Muscle of leg (tissue), 11 donors: ENCODE measurements around the gene FADS6. TPM values are rescaled to one million over a fixed set of nuclear protein-coding genes. Genes with fewer than 3 reads are reported as not detected.

Experiments
- DNase-seq: peaks from one replicate; pipeline ENCODE4 v3.0.0; 2013
- H3K27ac ChIP-seq: one replicate; pipeline ENCODE4 v1.5.1; 2013; ENCODE audit warnings: mild to moderate bottlenecking, low read length, control low read depth
- H3K27me3 ChIP-seq: one replicate; pipeline ENCODE4 v1.6.1; 2013; ENCODE audit warnings: low read length; ENCODE audit not compliant: control insufficient read depth, insufficient read depth
- H3K36me3 ChIP-seq: one replicate; pipeline ENCODE4 v1.6.1; 2013; ENCODE audit warnings: low read length; ENCODE audit not compliant: control insufficient read depth, insufficient read depth
- H3K4me1 ChIP-seq: one replicate; pipeline ENCODE4 v1.6.1; 2013; ENCODE audit warnings: low read length; ENCODE audit not compliant: control insufficient read depth, insufficient read depth
- H3K4me3 ChIP-seq: one replicate; pipeline ENCODE4 v1.5.1; 2013; ENCODE audit warnings: low read length, control low read depth
- H3K9me3 ChIP-seq: replicated peaks from 2 replicates; pipeline ENCODE4 v1.6.1; 2013; ENCODE audit warnings: low read depth, low read length; ENCODE audit not compliant: control insufficient read depth
- WGBS: methylation state at CpG from one replicate; pipeline ENCODE4 v1.1.5; 2013; ENCODE audit warnings: missing lambda C conversion rate; ENCODE audit not compliant: insufficient coverage; 5-methylcytosine and 5-hydroxymethylcytosine counted together
- polyA plus RNA-seq, 8 donors: library from polyadenylated mRNA; unstranded; fragments of 120-200 nt; gene quantifications; one replicate each; pipeline versions ENCODE4 v1.2.1 to v1.2.3, GENCODE V29; 2013; ENCODE audit warnings: inconsistent platforms in 1 of 8, low replicate concordance in 1 of 8; ENCODE audit not compliant: insufficient read length in 8 of 8, insufficient read depth in 1 of 8
- total RNA-seq: library from RNA; stranded (reverse); fragments of 120-200 nt; gene quantifications from one replicate; pipeline ENCODE4 v1.2.4, GENCODE V29; 2013

Gene FADS6
- total and polyA plus RNA-seq, 9 donors = 0.07 to 0.56 (median 0.09) TPM; not detected in 4

- DNase-seq = no peak
- no peaks in the 10 kb centered on the region for H3K36me3 ChIP-seq
- peaks cover 14% of the 10 kb centered on the region for H3K4me1 ChIP-seq
- H3K27ac ChIP-seq = no peak overlapping the region
- H3K27me3 ChIP-seq = no peaks in the 10 kb centered on the region
- no peak overlapping the region for H3K4me3 ChIP-seq
- 72% methylated on average over 11 of the region's 12 CpGs for WGBS
- no peaks in the 10 kb centered on the region for H3K9me3 ChIP-seq
These were observed 25.1 kb downstream of the FADS6 start for GRCh38 chr17:74868251-74868907.

- 81% methylated on average over 8 of the region's 19 CpGs for WGBS
- no peaks in the 10 kb centered on the region for H3K36me3 ChIP-seq
- no peak for DNase-seq
These were observed 27.1 kb downstream of the FADS6 start for GRCh38 chr17:74866198-74866835.

GRCh38 chr17:74865504-74866197 is 27.8 kb downstream of the FADS6 start:
- Histone ChIP-seq H3K4me1 (peaks cover 18% of the 10 kb centered on the region), H3K9me3 (no peaks in the 10 kb centered on the region), H3K36me3 (no peaks in the 10 kb centered on the region), H3K27ac (no peak overlapping the region), H3K27me3 (peaks cover 24% of the 10 kb centered on the region), H3K4me3 (no peak overlapping the region)
- DNase-seq = no peak
- WGBS = 80% methylated on average over 16 of the region's 19 CpGs

More at GRCh38 chr17:74866198-74866835, 27.1 kb downstream of the FADS6 start:
- peaks cover 18% of the 10 kb centered on the region for H3K27me3 ChIP-seq
- no peak overlapping the region for H3K4me3 ChIP-seq
- H3K27ac ChIP-seq = no peak overlapping the region
- H3K9me3 ChIP-seq = no peaks in the 10 kb centered on the region
- peaks cover 12% of the 10 kb centered on the region for H3K4me1 ChIP-seq

- H3K4me1 ChIP-seq = peaks cover 25% of the 10 kb centered on the region
- DNase-seq = peak; percentile 83
- H3K27ac ChIP-seq = no peak overlapping the region
- 33% methylated on average over 9 of the region's 11 CpGs for WGBS
- no peak overlapping the region for H3K4me3 ChIP-seq
- H3K9me3 ChIP-seq = no peaks in the 10 kb centered on the region
- H3K36me3 ChIP-seq = no peaks in the 10 kb centered on the region
- H3K27me3 ChIP-seq = peaks cover 31% of the 10 kb centered on the region
These were observed 28.5 kb downstream of the FADS6 start for GRCh38 chr17:74864866-74865395.

- Histone ChIP-seq H3K36me3 (no peaks in the 10 kb centered on the region), H3K27ac (no peak overlapping the region), H3K9me3 (no peaks in the 10 kb centered on the region), H3K27me3 (peaks cover 36% of the 10 kb centered on the region), H3K4me1 (peaks cover 29% of the 10 kb centered on the region), H3K4me3 (no peak overlapping the region)
- DNase-seq = no peak
- 88% methylated on average over 13 of the region's 15 CpGs for WGBS
These were observed 29.1 kb downstream of the FADS6 start for GRCh38 chr17:74864297-74864865.

- WGBS = 89% methylated on average over 19 of the region's 25 CpGs
- H3K9me3 ChIP-seq = no peaks in the 10 kb centered on the region
- H3K4me3 ChIP-seq = no peak overlapping the region
- H3K36me3 ChIP-seq = no peaks in the 10 kb centered on the region
- H3K4me1 ChIP-seq = peaks cover 29% of the 10 kb centered on the region
- H3K27ac ChIP-seq = no peak overlapping the region
- no peak for DNase-seq
- peaks cover 43% of the 10 kb centered on the region for H3K27me3 ChIP-seq
These were observed 29.8 kb downstream of the FADS6 start for GRCh38 chr17:74863420-74864296.

- no peaks in the 10 kb centered on the region for H3K9me3 ChIP-seq
- H3K36me3 ChIP-seq = no peaks in the 10 kb centered on the region
- 30% methylated on average over 2 of the region's 6 CpGs for WGBS
- no peak overlapping the region for H3K27ac ChIP-seq
- peaks cover 50% of the 10 kb centered on the region for H3K27me3 ChIP-seq
- DNase-seq = peak; percentile 15
- H3K4me1 ChIP-seq = peaks cover 29% of the 10 kb centered on the region
- H3K4me3 ChIP-seq = no peak overlapping the region
These were observed 30.5 kb downstream of the FADS6 start for GRCh38 chr17:74862919-74863318.

- Histone ChIP-seq H3K27ac (no peak overlapping the region), H3K4me1 (peaks cover 31% of the 10 kb centered on the region), H3K4me3 (no peak overlapping the region), H3K27me3 (peaks cover 55% of the 10 kb centered on the region), H3K36me3 (no peaks in the 10 kb centered on the region), H3K9me3 (no peaks in the 10 kb centered on the region)
- WGBS = 29% methylated on average over 15 of the region's 25 CpGs
- peak; percentile 67 for DNase-seq
These were observed 31.1 kb downstream of the FADS6 start for GRCh38 chr17:74862108-74862901.

- DNase-seq = no peak
- 2% methylated on average over 36 of the region's 36 CpGs for WGBS
- Histone ChIP-seq H3K9me3 (no peaks in the 10 kb centered on the region), H3K4me1 (peaks cover 34% of the 10 kb centered on the region), H3K27ac (no peak overlapping the region), H3K27me3 (peaks cover 61% of the 10 kb centered on the region), H3K36me3 (no peaks in the 10 kb centered on the region), H3K4me3 (no peak overlapping the region)
These were observed 31.7 kb downstream of the FADS6 start for GRCh38 chr17:74861662-74862107.
